PC-3 (cell line): Measurements from ENCODE around the gene SAE1.

Source experiments
- CTCF ChIP-seq: fragments of 300-600 bp; sonication (generic); conservative IDR thresholded peaks from 2 replicates; pipeline ENCODE4 v1.5.1; 2017; ENCODE audit warnings: antibody characterized with exemption, low read depth, mild to moderate bottlenecking, low read length
- EZH2 ChIP-seq: fragments of 300-600 bp; sonication (generic); IDR thresholded peaks from one replicate; pipeline ENCODE4 v1.6.1; 2017; ENCODE audit warnings: antibody characterized with exemption, mild to moderate bottlenecking, low read length; ENCODE audit not compliant: unreplicated experiment
- EZH2phosphoT487 ChIP-seq: fragments of 300-600 bp; sonication (generic); IDR thresholded peaks from 2 replicates; pipeline ENCODE4 v1.6.1; 2018; ENCODE audit warnings: mild to moderate bottlenecking, antibody characterized with exemption, low read length, borderline replicate concordance

- TF ChIP-seq CTCF = no peak
- TF ChIP-seq EZH2 = no peak
- TF ChIP-seq EZH2phosphoT487 = no peak
Observed at GRCh38 chr19:47228168-47228936, 97.7 kb downstream of the SAE1 start.
